GM13976 (cell line): ENCODE results near the gene C7orf33.

Source experiments
- DNase-seq: peaks from one replicate; pipeline ENCODE4 v3.0.0; 2012; ENCODE audit warnings: low spot score
- in situ Hi-C: fragments of 300-500 bp; cut with MboI; formaldehyde crosslinking; loops from one replicate; pipeline ENCODE4 v1.12.0; 2022; ENCODE audit warnings: low sequenced_read_pairs, mixed read lengths, inconsistent platforms; ENCODE audit not compliant: unreplicated experiment
- TF ChIP-seq, protein P1 (sequence below): IDR thresholded peaks from 2 replicates; pipeline ENCODE4 v1.5.1; 2012; ENCODE audit warnings: borderline replicate concordance, mild to moderate bottlenecking; ENCODE audit not compliant: insufficient read depth; ENCODE audit errors: extremely low read depth, missing control alignments, control extremely low read depth

The C7orf33 gene

GRCh38 chr7:148623586-148624282, 33.2 kb downstream of the C7orf33 start:
- TF ChIP-seq, protein P1, sequence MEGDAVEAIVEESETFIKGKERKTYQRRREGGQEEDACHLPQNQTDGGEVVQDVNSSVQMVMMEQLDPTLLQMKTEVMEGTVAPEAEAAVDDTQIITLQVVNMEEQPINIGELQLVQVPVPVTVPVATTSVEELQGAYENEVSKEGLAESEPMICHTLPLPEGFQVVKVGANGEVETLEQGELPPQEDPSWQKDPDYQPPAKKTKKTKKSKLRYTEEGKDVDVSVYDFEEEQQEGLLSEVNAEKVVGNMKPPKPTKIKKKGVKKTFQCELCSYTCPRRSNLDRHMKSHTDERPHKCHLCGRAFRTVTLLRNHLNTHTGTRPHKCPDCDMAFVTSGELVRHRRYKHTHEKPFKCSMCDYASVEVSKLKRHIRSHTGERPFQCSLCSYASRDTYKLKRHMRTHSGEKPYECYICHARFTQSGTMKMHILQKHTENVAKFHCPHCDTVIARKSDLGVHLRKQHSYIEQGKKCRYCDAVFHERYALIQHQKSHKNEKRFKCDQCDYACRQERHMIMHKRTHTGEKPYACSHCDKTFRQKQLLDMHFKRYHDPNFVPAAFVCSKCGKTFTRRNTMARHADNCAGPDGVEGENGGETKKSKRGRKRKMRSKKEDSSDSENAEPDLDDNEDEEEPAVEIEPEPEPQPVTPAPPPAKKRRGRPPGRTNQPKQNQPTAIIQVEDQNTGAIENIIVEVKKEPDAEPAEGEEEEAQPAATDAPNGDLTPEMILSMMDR: no peak
- no peak for DNase-seq
- in situ Hi-C loops: no loop called here

DNA sequence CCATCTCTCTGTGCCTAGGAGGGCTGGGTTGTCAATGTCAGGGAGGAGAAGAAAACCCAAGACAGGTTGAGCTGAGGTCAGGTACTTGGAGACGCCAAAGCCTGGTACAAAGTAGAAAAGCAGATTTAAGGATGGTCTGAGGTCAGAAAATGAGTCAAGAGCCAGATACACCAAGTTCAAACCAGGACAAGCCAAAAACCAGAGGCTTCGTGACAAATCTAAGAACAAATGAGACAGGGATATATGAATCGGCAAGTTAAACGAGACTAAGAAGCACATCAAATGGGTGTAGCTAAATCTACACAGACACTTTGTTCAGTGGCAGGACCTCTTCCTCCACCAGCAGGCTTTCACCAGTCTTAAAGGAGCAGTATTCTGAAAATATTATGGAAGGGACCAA, 34.2 kb downstream of the C7orf33 start:
- in situ Hi-C loops: no loop called here
- TF ChIP-seq, protein P1: no peak
- DNase-seq: no peak

GRCh38 chr7:148625342-148625741, 34.8 kb downstream of the C7orf33 start:
- TF ChIP-seq, protein P1: no peak
- in situ Hi-C loops: no loop called here
- DNase-seq: no peak

- TF ChIP-seq, protein P1: no peak
- in situ Hi-C loops: no loop called here
These were observed 36.3 kb downstream of the C7orf33 start for GRCh38 chr7:148626828-148627227.

DNA sequence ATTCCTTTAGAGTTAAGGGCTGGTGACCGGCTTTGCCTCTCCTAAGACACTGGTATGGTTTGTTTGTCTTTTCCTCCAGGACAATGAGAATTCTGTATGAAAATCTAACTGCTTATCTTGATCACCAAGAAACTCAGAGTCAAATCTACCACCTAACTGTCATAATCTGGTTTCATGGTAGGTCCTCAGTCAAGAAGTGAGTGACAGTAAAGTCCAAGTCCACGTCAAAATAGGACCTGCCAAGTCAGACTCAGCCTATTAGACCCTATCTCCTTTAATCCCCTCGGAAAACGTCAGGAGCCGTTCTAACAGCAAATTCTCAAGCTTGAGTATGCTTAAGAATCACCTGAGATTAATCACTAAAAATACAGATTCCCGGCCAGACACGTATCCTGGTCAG, 37.4 kb downstream of the C7orf33 start:
- in situ Hi-C loops: no loop called here
- TF ChIP-seq, protein P1: no peak
- no peak for DNase-seq

More at GRCh38 chr7:148626828-148627227, 36.3 kb downstream of the C7orf33 start:
- DNase-seq: no peak

DNA sequence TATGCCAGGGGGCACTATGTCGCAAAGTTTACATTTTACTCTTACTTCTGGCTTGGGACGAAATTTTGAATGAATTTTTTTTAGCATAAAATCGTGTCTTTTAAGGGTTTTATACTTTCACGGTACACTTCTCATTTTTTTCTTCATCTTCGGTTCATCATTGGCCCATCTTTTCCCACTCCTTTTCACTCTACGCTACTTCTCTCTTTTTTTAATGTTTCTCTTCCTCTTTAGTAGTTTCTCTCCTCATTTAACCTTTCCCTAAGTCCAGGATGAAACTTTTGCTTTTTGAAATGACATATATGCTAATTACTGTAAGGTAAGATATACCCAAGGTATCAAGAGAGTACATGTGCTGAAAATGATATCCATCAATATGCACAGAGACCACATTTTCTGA, 39.5 kb downstream of the C7orf33 start:
- TF ChIP-seq, protein P1: no peak
- in situ Hi-C loops: no loop called here
- no peak for DNase-seq
